B cell (primary cell): ENCODE measurements around the gene PGAM1. TPM values are rescaled to one million over a fixed set of nuclear protein-coding genes. Genes with fewer than 3 reads are reported as not detected.

Experiments used
- ATAC-seq: fragments of 200-7000 bp; cut with Tn5 transposase; one replicate; pipeline ENCODE4 v1.10.0; 2021; ENCODE audit warnings: low read depth, mild to moderate bottlenecking, moderate number of reproducible peaks, moderate library complexity
- CTCF ChIA-PET: fragments of 350-600 bp; sonication (Branson Sonifier 250); formaldehyde crosslinking; loops from one replicate; lab custom pipeline; 2021; ENCODE audit warnings: antibody characterized with exemption, inconsistent platforms; lab: Charles Lee
- POLR2A ChIA-PET: fragments of 350-600 bp; sonication (Branson Sonifier 250); formaldehyde crosslinking; loops from one replicate; lab custom pipeline; 2021; ENCODE audit warnings: antibody characterized with exemption; lab: Charles Lee
- DNase-seq: peaks from one replicate; pipeline ENCODE4 v3.0.0; 2013
- H2AFZ ChIP-seq: 2 replicates; pipeline ENCODE4 v1.6.1; 2012; ENCODE audit warnings: mild to moderate bottlenecking, low read depth, low read length; ENCODE audit not compliant: insufficient read depth, poor library complexity, severe bottlenecking
- H3K27ac ChIP-seq, 2 donors: 1 replicate in 1 of 2; 2 replicates in 1 of 2; pipeline ENCODE4 v1.5.1; 2012 to 2013; ENCODE audit warnings: low read length in 2 of 2, mild to moderate bottlenecking in 2 of 2, moderate library complexity in 1 of 2
- H3K27me3 ChIP-seq, 4 experiments: fragments of 200-600 bp in 1 of 4; sonication (generic) in 1 of 4; replicated peaks in 1 of 4; 1 replicate in 2 of 4; 2 replicates in 2 of 4; pipeline versions ENCODE4 v1.6.1 to v1.7.0; 2013 to 2016; ENCODE audit warnings: low read length in 3 of 4, mild to moderate bottlenecking in 2 of 4, mixed read lengths in 1 of 4, moderate library complexity in 1 of 4; ENCODE audit not compliant: insufficient read depth in 4 of 4, control insufficient read depth in 3 of 4; ENCODE audit errors: control extremely low read depth in 1 of 4
- H3K36me3 ChIP-seq, 2 experiments: replicated peaks in 1 of 2; 1 replicate in 1 of 2; 2 replicates in 1 of 2; pipeline versions ENCODE4 v1.6.1 to v1.7.1; 2013; ENCODE audit warnings: low read length in 1 of 2; ENCODE audit not compliant: insufficient read depth in 2 of 2, control insufficient read depth in 1 of 2; ENCODE audit errors: control extremely low read depth in 1 of 2, extremely low read depth in 1 of 2
- H3K4me1 ChIP-seq, 2 donors: fragments of 200-600 bp in 1 of 2; sonication (generic) in 1 of 2; 1 replicate in 1 of 2; 2 replicates in 1 of 2; pipeline versions ENCODE4 v1.5.1 to v1.6.1; 2013 to 2017; ENCODE audit warnings: low read length in 2 of 2; ENCODE audit not compliant: control insufficient read depth in 2 of 2, insufficient read depth in 2 of 2
- H3K4me2 ChIP-seq: replicated peaks from 2 replicates; pipeline ENCODE3; 2012; ENCODE audit warnings: mild to moderate bottlenecking, low read depth, low read length; ENCODE audit not compliant: poor library complexity, severe bottlenecking
- H3K4me3 ChIP-seq, 5 experiments: fragments of 200-600 bp in 1 of 5; sonication (generic) in 1 of 5; 1 replicate in 3 of 5; 2 replicates in 2 of 5; pipeline versions ENCODE4 v1.5.1 to v1.7.0; 2011 to 2016; ENCODE audit warnings: low read length in 4 of 5, mild to moderate bottlenecking in 4 of 5, low read depth in 2 of 5, control low read depth in 1 of 5, moderate library complexity in 1 of 5; ENCODE audit not compliant: insufficient read depth in 1 of 5; ENCODE audit errors: control extremely low read depth in 1 of 5, extremely low read depth in 1 of 5
- H3K79me2 ChIP-seq: fragments of 200-600 bp; sonication (generic); one replicate; pipeline ENCODE4 v1.6.0; 2016; ENCODE audit warnings: low read length; ENCODE audit not compliant: control insufficient read depth, insufficient read depth
- H3K9ac ChIP-seq: fragments of 200-600 bp; sonication (generic); 2 replicates; pipeline ENCODE4 v1.6.1; 2017; ENCODE audit warnings: mild to moderate bottlenecking, low read length, moderate library complexity
- H3K9me3 ChIP-seq, 3 donors: one replicate each; pipeline versions ENCODE4 v1.6.1 to v1.7.1; 2013; ENCODE audit warnings: low read length in 2 of 3; ENCODE audit not compliant: control insufficient read depth in 2 of 3, insufficient read depth in 1 of 3; ENCODE audit errors: control extremely low read depth in 1 of 3
- H4K20me1 ChIP-seq: 2 replicates; pipeline ENCODE4 v1.6.0; 2012; ENCODE audit warnings: mild to moderate bottlenecking, low read length; ENCODE audit not compliant: insufficient read depth, control insufficient read depth, poor library complexity, severe bottlenecking
- H3K27ac Mint-ChIP-seq: one replicate; pipeline ENCODE4 v1.8.0; 2021; ENCODE audit warnings: mixed read lengths
- H3K27me3 Mint-ChIP-seq: one replicate; pipeline ENCODE4 v1.8.0; 2021; ENCODE audit warnings: mixed read lengths
- H3K4me1 Mint-ChIP-seq: one replicate; pipeline ENCODE4 v1.8.0; 2021; ENCODE audit warnings: mixed read lengths
- H3K4me3 Mint-ChIP-seq: one replicate; pipeline ENCODE4 v1.8.0; 2021; ENCODE audit warnings: mixed read lengths
- H3K9me3 Mint-ChIP-seq: one replicate; pipeline ENCODE4 v1.8.0; 2022; ENCODE audit warnings: mixed read lengths; ENCODE audit not compliant: insufficient read depth
- EZH2 ChIP-seq: IDR thresholded peaks from 2 replicates; pipeline ENCODE4 v1.6.1; 2012; ENCODE audit warnings: borderline replicate concordance, low read depth, mild to moderate bottlenecking, moderate library complexity, low read length; ENCODE audit not compliant: insufficient read depth, poor library complexity, severe bottlenecking
- WGBS: methylation state at CpG from one replicate; pipeline ENCODE4 v1.1.5; 2013; ENCODE audit warnings: missing lambda C conversion rate; ENCODE audit not compliant: insufficient coverage; 5-methylcytosine and 5-hydroxymethylcytosine counted together
- intact Hi-C: fragments of 100-400 bp; cut with micrococcal nuclease; formaldehyde crosslinking; loops from one replicate; pipeline ENCODE4 v1.10.0; 2022
- polyA plus RNA-seq: library from polyadenylated mRNA; depleted of rRNA; stranded (reverse); fragments of >200 nt; gene quantifications from 2 replicates; pipeline ENCODE4 v1.2.3, GENCODE V29; 2012
- total RNA-seq, 2 donors: library from RNA; stranded (reverse); fragments of 120-200 nt in 1 of 2; gene quantifications; 1 replicate in 1 of 2; 2 replicates in 1 of 2; pipeline versions ENCODE4 v1.2.3 to v1.2.4, GENCODE V29; 2013 to 2022
- TF ChIP-seq, protein P1 (sequence below): fragments of 200-600 bp; IDR thresholded peaks from one replicate; pipeline ENCODE4 v1.8.0; 2022; ENCODE audit warnings: antibody characterized with exemption, mild to moderate bottlenecking

The PGAM1 gene
- total and polyA plus RNA-seq, 2 donors (not counting 1 experiment from before 2014, with no cell fraction given), result 48.7 to 83.4 TPM

DNA sequence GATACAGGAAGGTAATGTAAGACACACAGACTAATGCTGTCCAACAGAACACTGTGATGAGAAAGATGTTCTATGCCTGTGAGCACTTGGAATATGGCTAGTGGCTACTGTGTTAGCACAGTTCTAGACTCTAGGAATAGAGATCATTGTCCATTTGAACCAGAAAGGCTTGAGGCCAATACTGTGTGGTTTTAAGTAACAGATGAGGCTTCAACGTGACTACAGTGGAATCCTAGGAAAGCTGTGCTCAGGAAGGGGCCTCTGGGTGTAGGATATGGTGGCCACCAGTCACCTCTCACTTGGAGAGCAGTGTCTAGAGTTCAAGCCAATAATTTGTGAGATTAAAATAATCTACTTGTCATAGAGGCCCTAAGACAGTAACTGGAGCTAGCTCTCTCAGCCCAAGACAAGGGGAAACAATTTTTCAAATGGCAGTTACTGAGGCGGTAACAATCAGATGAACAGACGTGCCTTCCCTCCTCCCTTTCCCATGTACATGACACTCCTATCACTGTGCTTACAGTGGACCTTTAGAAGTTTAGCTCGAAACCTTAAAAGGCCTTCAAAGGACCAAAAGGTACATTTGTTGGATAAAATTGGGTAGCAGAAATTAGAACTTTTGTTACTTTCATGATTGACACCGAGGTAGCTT lies 30.2 kb downstream of the PGAM1 start:
- ChIA-PET CTCF (no interaction called here), POLR2A (no interaction called here)
- Mint-ChIP-seq H3K9me3 (no peaks in the 10 kb centered on the region), H3K4me1 (no peaks in the 10 kb centered on the region), H3K27ac (peak overlapping the region; percentile 46), H3K27me3 (no peaks in the 10 kb centered on the region), H3K4me3 (no peak overlapping the region)
- no peak for TF ChIP-seq EZH2
- TF ChIP-seq, protein P1, sequence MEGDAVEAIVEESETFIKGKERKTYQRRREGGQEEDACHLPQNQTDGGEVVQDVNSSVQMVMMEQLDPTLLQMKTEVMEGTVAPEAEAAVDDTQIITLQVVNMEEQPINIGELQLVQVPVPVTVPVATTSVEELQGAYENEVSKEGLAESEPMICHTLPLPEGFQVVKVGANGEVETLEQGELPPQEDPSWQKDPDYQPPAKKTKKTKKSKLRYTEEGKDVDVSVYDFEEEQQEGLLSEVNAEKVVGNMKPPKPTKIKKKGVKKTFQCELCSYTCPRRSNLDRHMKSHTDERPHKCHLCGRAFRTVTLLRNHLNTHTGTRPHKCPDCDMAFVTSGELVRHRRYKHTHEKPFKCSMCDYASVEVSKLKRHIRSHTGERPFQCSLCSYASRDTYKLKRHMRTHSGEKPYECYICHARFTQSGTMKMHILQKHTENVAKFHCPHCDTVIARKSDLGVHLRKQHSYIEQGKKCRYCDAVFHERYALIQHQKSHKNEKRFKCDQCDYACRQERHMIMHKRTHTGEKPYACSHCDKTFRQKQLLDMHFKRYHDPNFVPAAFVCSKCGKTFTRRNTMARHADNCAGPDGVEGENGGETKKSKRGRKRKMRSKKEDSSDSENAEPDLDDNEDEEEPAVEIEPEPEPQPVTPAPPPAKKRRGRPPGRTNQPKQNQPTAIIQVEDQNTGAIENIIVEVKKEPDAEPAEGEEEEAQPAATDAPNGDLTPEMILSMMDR, result no peak
- Histone ChIP-seq H4K20me1 (peaks cover 17% of the 10 kb centered on the region), H3K36me3 (peaks cover 6 to 92% of the 10 kb centered on the region in 2 experiments), H3K27ac (no peak overlapping the region), H3K9me3 (no peaks in the 10 kb centered on the region), H3K27me3 (no peaks in the 10 kb centered on the region), H3K4me3 (no peak overlapping the region), H2AFZ (no peak overlapping the region), H3K4me1 (no peaks in the 10 kb centered on the region), H3K79me2 (peaks cover 17% of the 10 kb centered on the region), H3K4me2 (no peak overlapping the region), H3K9ac (no peak overlapping the region)
- WGBS, result 75% methylated on average over 4 of the region's 5 CpGs
- no peak for DNase-seq
- intact Hi-C loops, result no loop called here
- ATAC-seq, result no peak

DNA sequence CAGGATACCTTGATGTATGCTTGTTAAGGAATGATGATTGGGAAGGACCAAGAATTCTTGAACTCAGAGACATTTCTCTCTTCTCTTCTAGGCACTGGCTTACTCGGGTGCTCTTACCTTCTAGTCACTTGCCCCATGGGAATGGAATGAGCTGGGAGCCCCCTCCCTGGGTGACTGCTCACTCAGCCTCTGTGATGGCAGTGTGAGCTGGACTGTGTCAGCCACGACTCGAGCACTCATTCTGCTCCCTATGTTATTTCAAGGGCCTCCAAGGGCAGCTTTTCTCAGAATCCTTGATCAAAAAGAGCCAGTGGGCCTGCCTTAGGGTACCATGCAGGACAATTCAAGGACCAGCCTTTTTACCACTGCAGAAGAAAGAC lies 30.7 kb downstream of the PGAM1 start:
- Histone ChIP-seq H2AFZ (no peak overlapping the region), H3K9ac (no peak overlapping the region), H3K27ac (no peak overlapping the region), H3K4me3 (no peak overlapping the region), H3K36me3 (peaks cover 8 to 92% of the 10 kb centered on the region in 2 experiments), H3K4me2 (no peak overlapping the region), H3K79me2 (peaks cover 12% of the 10 kb centered on the region), H3K4me1 (no peaks in the 10 kb centered on the region), H4K20me1 (peaks cover 12% of the 10 kb centered on the region), H3K27me3 (no peaks in the 10 kb centered on the region), H3K9me3 (no peaks in the 10 kb centered on the region)
- TF ChIP-seq EZH2, result no peak
- TF ChIP-seq, protein P1, result no peak
- no peaks in the 10 kb centered on the region for H3K27me3 Mint-ChIP-seq
- H3K9me3 Mint-ChIP-seq, result no peaks in the 10 kb centered on the region
- H3K27ac Mint-ChIP-seq, result peak overlapping the region; percentile 46
- intact Hi-C loops, result no loop called here
- no peaks in the 10 kb centered on the region for H3K4me1 Mint-ChIP-seq
- CTCF ChIA-PET, result no interaction called here
- POLR2A ChIA-PET, result no interaction called here
- H3K4me3 Mint-ChIP-seq, result no peak overlapping the region
- no peak for ATAC-seq
- 74% methylated on average over 2 of the region's 3 CpGs for whole genome bisulfite sequencing
- no peak for DNase-seq
